LNCAP (cell line): ENCODE measurements around the gene ADGRG2.
A peak's percentile ranks its signal among the peaks of the same experiment; 100 is the strongest.

Experiments used
- TF ChIP-seq, protein P1 (sequence below): fragments of 450-650 bp; IDR thresholded peaks from 2 replicates; pipeline ENCODE4 v1.5.1; 2017; ENCODE audit warnings: mild to moderate bottlenecking

ADGRG2 gene

DNA sequence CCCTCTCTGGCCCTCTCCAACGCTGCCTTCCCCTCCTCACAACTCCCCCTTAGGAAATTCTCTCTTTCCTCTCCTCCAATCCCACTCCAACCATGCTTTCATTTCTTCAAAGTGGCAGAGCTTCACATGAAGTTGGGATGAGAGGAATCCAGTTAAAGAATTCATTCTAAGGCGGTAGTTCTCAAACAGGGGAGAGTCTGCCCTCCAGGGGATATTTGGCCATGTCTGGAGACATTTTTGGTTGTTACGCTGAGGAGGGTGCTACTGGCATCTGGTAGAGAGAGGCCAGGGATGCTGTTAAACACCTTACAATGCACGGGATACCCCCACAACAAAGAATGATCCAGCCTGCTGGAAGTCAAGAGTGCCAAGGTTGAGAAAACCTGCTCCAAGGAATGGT lies 97.9 kb downstream of the ADGRG2 start:
- TF ChIP-seq, protein P1, sequence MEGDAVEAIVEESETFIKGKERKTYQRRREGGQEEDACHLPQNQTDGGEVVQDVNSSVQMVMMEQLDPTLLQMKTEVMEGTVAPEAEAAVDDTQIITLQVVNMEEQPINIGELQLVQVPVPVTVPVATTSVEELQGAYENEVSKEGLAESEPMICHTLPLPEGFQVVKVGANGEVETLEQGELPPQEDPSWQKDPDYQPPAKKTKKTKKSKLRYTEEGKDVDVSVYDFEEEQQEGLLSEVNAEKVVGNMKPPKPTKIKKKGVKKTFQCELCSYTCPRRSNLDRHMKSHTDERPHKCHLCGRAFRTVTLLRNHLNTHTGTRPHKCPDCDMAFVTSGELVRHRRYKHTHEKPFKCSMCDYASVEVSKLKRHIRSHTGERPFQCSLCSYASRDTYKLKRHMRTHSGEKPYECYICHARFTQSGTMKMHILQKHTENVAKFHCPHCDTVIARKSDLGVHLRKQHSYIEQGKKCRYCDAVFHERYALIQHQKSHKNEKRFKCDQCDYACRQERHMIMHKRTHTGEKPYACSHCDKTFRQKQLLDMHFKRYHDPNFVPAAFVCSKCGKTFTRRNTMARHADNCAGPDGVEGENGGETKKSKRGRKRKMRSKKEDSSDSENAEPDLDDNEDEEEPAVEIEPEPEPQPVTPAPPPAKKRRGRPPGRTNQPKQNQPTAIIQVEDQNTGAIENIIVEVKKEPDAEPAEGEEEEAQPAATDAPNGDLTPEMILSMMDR = no peak

DNA sequence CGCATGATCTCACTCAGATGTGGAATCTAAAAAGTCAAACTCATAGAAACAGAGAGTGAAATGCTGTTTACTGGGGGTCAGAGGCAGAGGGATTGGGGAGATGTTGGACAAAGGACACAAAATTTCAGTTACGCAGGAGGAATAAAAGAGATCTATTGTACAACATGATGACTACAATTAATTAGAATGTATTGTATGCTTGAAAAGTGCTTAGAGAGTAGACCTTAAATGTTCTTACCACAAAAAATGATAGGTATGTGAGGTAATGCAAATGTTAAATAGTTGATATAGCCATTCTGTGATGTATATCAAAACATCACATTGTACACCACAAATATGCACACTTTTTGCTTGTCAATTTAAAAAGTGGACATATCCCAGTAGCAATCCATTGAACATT lies 102.3 kb downstream of the ADGRG2 start:
- TF ChIP-seq, protein P1 = no peak

DNA sequence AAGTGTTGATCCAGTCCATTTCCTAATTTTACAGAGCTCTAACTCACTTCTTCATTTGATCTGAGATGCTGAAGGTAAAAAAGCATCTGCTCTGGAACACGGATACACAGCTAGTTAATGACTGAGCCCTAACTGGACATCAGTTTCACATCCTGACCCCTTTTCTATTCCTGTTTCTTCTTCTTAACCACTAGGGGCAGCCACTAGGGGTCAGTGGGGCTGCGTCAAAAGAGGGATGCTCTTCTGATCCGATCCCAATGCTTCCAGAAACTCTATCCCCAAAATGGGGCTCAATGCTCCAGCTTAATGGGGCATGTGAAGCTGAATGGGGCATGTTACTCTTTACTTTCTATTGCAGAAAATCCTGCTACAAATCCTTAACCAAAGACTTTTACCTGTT lies 105.0 kb downstream of the ADGRG2 start:
- TF ChIP-seq, protein P1 = peak; percentile 56

DNA sequence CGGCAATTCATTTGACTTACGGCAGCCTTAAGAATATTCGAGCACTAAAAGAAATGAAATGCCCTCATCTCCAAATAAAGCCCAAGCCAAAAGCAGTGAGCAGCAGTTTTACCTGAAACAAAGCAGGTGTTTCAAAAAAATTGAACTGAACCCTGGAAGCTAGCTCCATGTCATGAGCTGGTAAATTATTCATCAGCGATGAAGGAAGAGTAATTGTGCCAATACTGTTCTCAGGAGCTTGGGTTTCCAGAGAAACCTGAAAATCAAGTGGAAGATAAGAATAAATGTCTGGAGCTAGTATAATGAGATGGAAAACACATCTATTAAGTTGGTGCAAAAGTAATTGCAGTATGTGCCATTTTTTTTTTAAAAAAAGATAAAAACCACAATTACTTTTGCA lies 114.4 kb downstream of the ADGRG2 start:
- TF ChIP-seq, protein P1 = no peak

DNA sequence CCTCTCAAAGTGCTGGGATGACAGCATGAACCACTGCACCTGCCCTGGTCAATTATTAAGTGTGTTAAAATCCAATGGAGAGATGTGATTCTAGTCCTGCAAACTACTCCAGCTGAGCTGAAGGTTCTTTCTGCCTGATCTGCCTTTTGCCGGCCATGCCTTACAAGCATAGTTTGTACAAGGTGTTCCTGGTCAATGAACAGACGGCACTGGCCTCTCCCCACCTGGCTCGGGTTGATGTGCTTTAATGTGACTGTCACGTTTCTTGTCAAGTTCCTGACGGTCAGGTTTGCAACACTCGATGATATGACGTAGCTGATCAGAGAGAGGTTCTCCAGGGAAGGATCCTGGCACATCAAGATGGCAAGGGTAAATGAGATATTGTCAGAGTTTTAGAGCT lies 115.3 kb downstream of the ADGRG2 start:
- TF ChIP-seq, protein P1 = no peak

DNA sequence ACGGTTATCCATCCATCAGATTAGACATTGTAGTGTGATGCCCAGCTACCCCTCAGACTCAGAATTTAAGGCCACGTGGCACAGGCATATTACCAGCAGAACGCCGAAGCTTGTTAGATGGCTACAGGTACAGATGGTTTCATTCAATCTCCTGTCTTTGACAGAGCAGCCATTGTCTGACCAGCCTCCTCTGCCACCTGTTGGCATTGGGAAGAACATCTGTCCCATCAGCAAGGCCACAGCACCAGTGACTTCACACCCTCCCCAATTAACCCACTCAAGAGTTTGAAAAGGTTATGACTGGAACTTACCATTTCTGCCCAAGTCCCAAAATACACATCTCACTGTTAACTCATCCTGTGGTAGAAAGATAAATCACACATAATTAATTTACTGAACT lies 116.4 kb downstream of the ADGRG2 start:
- TF ChIP-seq, protein P1 = no peak

DNA sequence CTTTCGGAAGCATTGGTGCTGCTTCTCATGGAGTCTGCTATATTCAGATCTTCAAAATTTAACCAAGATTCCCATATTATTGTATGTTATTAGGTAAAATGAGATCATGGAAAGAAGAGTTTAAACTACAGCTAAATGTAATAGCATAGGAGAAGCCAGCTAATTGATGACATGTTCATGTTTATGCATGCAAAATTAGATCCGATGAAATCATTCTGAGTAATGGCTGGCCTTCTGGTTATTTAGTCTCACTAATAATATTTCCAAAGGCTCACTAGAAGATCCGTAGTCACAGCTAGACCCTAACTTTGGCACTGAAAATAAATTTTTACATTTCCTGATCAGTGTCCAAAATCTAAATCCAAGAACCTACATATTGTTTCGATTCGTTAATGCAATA lies 118.5 kb downstream of the ADGRG2 start:
- TF ChIP-seq, protein P1 = no peak

DNA sequence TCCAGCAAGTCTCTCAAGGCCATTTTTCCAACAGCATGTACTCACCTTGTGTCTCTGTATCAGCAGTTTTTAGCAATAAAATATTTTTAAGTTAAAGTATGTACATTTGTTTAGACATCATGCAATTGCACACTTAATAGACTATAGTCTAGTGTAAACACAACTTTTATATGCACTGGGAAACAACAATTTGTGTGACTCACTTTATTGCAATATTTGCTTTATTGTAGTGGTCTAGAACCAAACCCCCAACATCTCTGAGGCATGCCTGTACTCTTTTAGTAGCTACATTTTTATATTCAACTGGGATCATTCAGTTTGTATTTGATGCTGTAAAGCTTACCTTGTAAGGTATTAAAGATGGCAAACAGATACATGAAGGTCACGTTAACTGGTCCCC lies 123.6 kb downstream of the ADGRG2 start:
- TF ChIP-seq, protein P1 = no peak
